HCT116 (cell line): ENCODE results near the gene BPIFB3.

Experiments used
- MAX ChIP-seq: IDR thresholded peaks from 2 replicates; pipeline ENCODE4 v1.6.1; 2012
- POLR2AphosphoS5 ChIP-seq: IDR thresholded peaks from 2 replicates; pipeline ENCODE4 v1.6.1; 2011; ENCODE audit warnings: mild to moderate bottlenecking, low read depth, low read length, moderate library complexity

- TF ChIP-seq POLR2AphosphoS5 = no peak
- TF ChIP-seq MAX = no peak
Observed at GRCh38 chr20:33015700-33016580, 37.8 kb upstream of the BPIFB3 start.
